GM12878 (cell line): ENCODE results near the gene CTAGE9. TPM values are rescaled to one million over a fixed set of nuclear protein-coding genes. Genes with fewer than 3 reads are reported as not detected.

Experiments used
- ATAC-seq: fragments of 200-7000 bp; cut with Tn5 transposase; 3 replicates; pipeline ENCODE4 v1.9.1; 2020; ENCODE audit warnings: mild to moderate bottlenecking, moderate library complexity
- BruUV-seq: library from RNA; stranded (reverse); fragments of 400-500 nt; replicated peaks from 2 replicates; lab custom pipeline; 2021; lab: Mats Ljungman, UMichigan
- CTCF ChIA-PET: fragments of 300-600 bp; sonication (Branson Sonifier 250); formaldehyde crosslinking; extraction: SDS; loops from one replicate; lab custom pipeline; 2021; ENCODE audit warnings: inconsistent platforms; lab: Yijun Ruan, JAX
- POLR2A ChIA-PET: fragments of 350-600 bp; formaldehyde crosslinking; extraction: SDS; loops from one replicate; lab custom pipeline; 2021; ENCODE audit warnings: inconsistent platforms; lab: Charles Lee
- RAD21 ChIA-PET: fragments of 300-600 bp; sonication (Branson Sonifier 250); formaldehyde crosslinking; loops from one replicate; lab custom pipeline; 2023; ENCODE audit warnings: antibody characterized with exemption; ENCODE audit not compliant: unreplicated experiment; lab: Charles Lee
- SMC1A ChIA-PET: fragments of 300-600 bp; sonication (Branson Sonifier 250); formaldehyde crosslinking; loops from one replicate; lab custom pipeline; 2023; ENCODE audit not compliant: unreplicated experiment, uncharacterized antibody; lab: Charles Lee
- DNase-seq: peaks from one replicate; pipeline ENCODE4 v3.0.0-alpha.2; 2011; ENCODE audit warnings: low read depth, low spot score
- FAIRE-seq: peaks from 3 replicates; lab custom pipeline; 2011; peaks lifted over from hg19 to GRCh38; lab: Jason Lieb, UNC
- H2AFZ ChIP-seq: 2 replicates; pipeline ENCODE4 v1.6.0; 2011; ENCODE audit warnings: low read depth, low read length, control low read depth; ENCODE audit not compliant: control insufficient read depth
- H3K27ac ChIP-seq: 2 replicates; pipeline ENCODE4 v1.5.1; 2011; ENCODE audit warnings: control low read depth; ENCODE audit not compliant: control insufficient read depth, insufficient read depth
- H3K27me3 ChIP-seq, 2 experiments: replicated peaks in 1 of 2; 2 replicates each; pipeline versions ENCODE4 v1.6.0 to v1.6.1; 2011; ENCODE audit warnings: low read length in 1 of 2; ENCODE audit not compliant: control insufficient read depth in 2 of 2, insufficient read depth in 2 of 2
- H3K36me3 ChIP-seq, 2 experiments: 2 replicates each; pipeline ENCODE4 v1.5.1; 2011; ENCODE audit warnings: low read length in 1 of 2; ENCODE audit not compliant: control insufficient read depth in 2 of 2, insufficient read depth in 2 of 2
- H3K4me1 ChIP-seq: 2 replicates; pipeline ENCODE4 v1.6.1; 2011; ENCODE audit warnings: mild to moderate bottlenecking, low read length, moderate library complexity, mixed read lengths; ENCODE audit not compliant: control insufficient read depth, insufficient read depth
- H3K4me2 ChIP-seq: 2 replicates; pipeline ENCODE4 v1.6.0; 2011; ENCODE audit warnings: control low read depth; ENCODE audit not compliant: control insufficient read depth, insufficient read depth
- H3K4me3 ChIP-seq: fragments of 200-600 bp; sonication (generic); 2 replicates; pipeline ENCODE4 v1.5.1; 2016
- H3K79me2 ChIP-seq: 2 replicates; pipeline ENCODE4 v1.6.0; 2011; ENCODE audit warnings: low read length; ENCODE audit not compliant: control insufficient read depth, insufficient read depth
- H3K9ac ChIP-seq: 2 replicates; pipeline ENCODE4 v1.8.0; 2011; ENCODE audit warnings: low read length, control low read depth, mixed read lengths; ENCODE audit not compliant: control insufficient read depth, insufficient read depth
- H3K9me3 ChIP-seq: replicated peaks from 3 replicates; pipeline ENCODE4 v1.5.1; 2011; ENCODE audit warnings: mild to moderate bottlenecking, low read length; ENCODE audit not compliant: control insufficient read depth, insufficient read depth
- H4K20me1 ChIP-seq: 2 replicates; pipeline ENCODE4 v1.6.0; 2011; ENCODE audit not compliant: control insufficient read depth, insufficient read depth
- FOXK2 ChIP-seq: fragments of 450-650 bp; IDR thresholded peaks from 2 replicates; pipeline ENCODE4 v1.6.1; 2017; ENCODE audit warnings: mild to moderate bottlenecking, moderate library complexity
- KAT2A ChIP-seq: conservative IDR thresholded peaks from 2 replicates; pipeline ENCODE4 v1.6.1; 2011; ENCODE audit warnings: low read depth, low read length; ENCODE audit not compliant: control insufficient read depth
- PAX5 ChIP-seq: IDR thresholded peaks from 2 replicates; pipeline ENCODE4 v1.6.1; 2011; ENCODE audit warnings: low read depth, low read length, borderline replicate concordance
- WGBS: methylation state at CpG from one replicate; pipeline ENCODE4 v1.1.6; 2016; ENCODE audit warnings: low lambda C conversion rate; ENCODE audit not compliant: insufficient replicate concordance, insufficient coverage; ENCODE audit errors: missing lambda C conversion rate; 5-methylcytosine and 5-hydroxymethylcytosine counted together
- in situ Hi-C: fragments of 300-500 bp; cut with MboI; formaldehyde crosslinking; loops from 9 replicates; pipeline ENCODE4 v1.14.3; 2018; ENCODE audit warnings: mixed read lengths
- intact Hi-C: fragments of 100-400 bp; cut with micrococcal nuclease; formaldehyde crosslinking; loops from one replicate; pipeline ENCODE4 v1.14.2; 2022; ENCODE audit not compliant: unreplicated experiment
- polyA plus RNA-seq, 11 experiments: library from polyadenylated mRNA; depleted of rRNA in 4 of 11; unstranded in 6 of 11; stranded (reverse) in 5 of 11; fragments of >200 nt; fragmentation: Nextera tagmentation in 4 of 11; fragmentation: Illumina TruSeq in 1 of 11; extraction: Ambion mirVana in 4 of 11; extraction: Trizol in 1 of 11; gene quantifications; 1 replicate in 1 of 11; 2 replicates in 10 of 11; pipeline versions ENCODE4 v1.2.1 to v1.2.3, GENCODE V29; 2011 to 2016; ENCODE audit warnings: inconsistent platforms in 2 of 11, missing spikeins in 2 of 11, low read depth in 1 of 11
- total RNA-seq, 4 experiments: library from RNA; depleted of rRNA in 3 of 4; stranded (reverse); fragments of >200 nt in 3 of 4; fragmentation: Illumina TruSeq in 1 of 4; extraction: Trizol in 1 of 4; gene quantifications; 2 replicates each; pipeline versions ENCODE4 v1.2.1 to v1.2.3, GENCODE V29; 2013 to 2021

The CTAGE9 gene
- total and polyA plus RNA-seq, 10 of the 15 experiments (the other 5 are each of a cell fraction or from before 2014, with no cell fraction given), result 0.06 TPM; not detected in 9

GRCh38 chr6:131681585-131681984 lies 29.2 kb downstream of the CTAGE9 start:
- no TSS peak for BruUV-seq
- FAIRE-seq, result no peak

DNA sequence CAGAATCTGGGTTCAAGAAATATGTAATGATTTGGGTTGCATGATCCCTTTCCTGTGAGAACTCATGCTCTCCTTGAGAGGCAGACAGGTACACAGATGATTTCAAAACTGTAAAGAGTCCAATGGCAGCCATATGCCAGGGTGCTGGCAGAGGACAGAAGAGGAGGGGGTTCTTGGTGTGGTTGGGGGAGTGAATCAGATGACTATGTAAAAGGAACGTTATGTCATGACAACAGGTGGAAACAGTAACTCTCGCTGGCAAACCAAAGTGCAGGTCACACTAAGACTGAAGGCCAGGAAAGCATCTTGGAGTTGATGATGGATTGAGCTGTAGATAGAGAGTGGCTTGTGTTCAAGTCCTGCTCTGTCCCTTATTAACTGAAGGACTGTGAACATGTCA lies 29.9 kb downstream of the CTAGE9 start:
- ChIA-PET POLR2A (no interaction called here), RAD21 (no interaction called here), SMC1A (no interaction called here), CTCF (interaction anchor here (1.6 kb wide), 1 partner anchor 11 kb away, joined by 4 read pairs; no protein-coding TSS in a partner anchor)
- no peak overlapping the region for H3K27ac ChIP-seq
- no peak overlapping the region for H2AFZ ChIP-seq
- in situ Hi-C loops, result no loop called here
- H3K79me2 ChIP-seq, result no peaks in the 10 kb centered on the region
- no peak for TF ChIP-seq FOXK2
- no peak for TF ChIP-seq KAT2A
- H3K4me3 ChIP-seq, result no peak overlapping the region
- no peaks in the 10 kb centered on the region; the same call in 2 of the 3 replicates for H3K9me3 ChIP-seq
- DNase-seq, result no peak
- no peak for FAIRE-seq
- no peak overlapping the region for H3K9ac ChIP-seq
- H4K20me1 ChIP-seq, result no peaks in the 10 kb centered on the region
- H3K4me1 ChIP-seq, result peaks cover 8% of the 10 kb centered on the region; the same call in 1 of the 2 replicates
- WGBS, result 27% methylated on average over 2 of the region's 2 CpGs
- no peak for ATAC-seq
- no peaks in the 10 kb centered on the region for H3K36me3 ChIP-seq
- intact Hi-C loops, result no loop called here
- H3K27me3 ChIP-seq, result no peaks in the 10 kb centered on the region; a peak in 2 of 4 replicates
- BruUV-seq, result no TSS peak
- no peak overlapping the region for H3K4me2 ChIP-seq

More at GRCh38 chr6:131681585-131681984, 29.2 kb downstream of the CTAGE9 start:
- Histone ChIP-seq H3K27me3 (no peaks in the 10 kb centered on the region; a peak in 2 of 4 replicates), H3K9me3 (no peaks in the 10 kb centered on the region; the same call in 2 of the 3 replicates), H3K36me3 (no peaks in the 10 kb centered on the region), H2AFZ (no peak overlapping the region), H3K4me3 (no peak overlapping the region), H3K27ac (no peak overlapping the region), H4K20me1 (no peaks in the 10 kb centered on the region), H3K9ac (no peak overlapping the region), H3K4me1 (peaks cover 8% of the 10 kb centered on the region; the same call in 1 of the 2 replicates), H3K4me2 (no peak overlapping the region), H3K79me2 (no peaks in the 10 kb centered on the region)
- ChIA-PET SMC1A (no interaction called here), CTCF (interaction anchor here (1.6 kb wide), 1 partner anchor 12 kb away, joined by 4 read pairs; no protein-coding TSS in a partner anchor), POLR2A (no interaction called here), RAD21 (no interaction called here)
- intact Hi-C loops (no loop called here), in situ Hi-C loops (no loop called here)
- ATAC-seq, result no peak
- no peak for DNase-seq
- TF ChIP-seq PAX5, result no peak
